Measurements from ENCODE around the gene SPTBN5.
A peak's percentile ranks its signal among the peaks of the same experiment; 100 is the strongest.

Gene SPTBN5

GRCh38 chr15:41923401-41923997 lies 29.6 kb upstream of the SPTBN5 start:
- no peak overlapping the region for H3K27ac ChIP-seq
- peaks cover 88 to 100% (median 100%) of the 10 kb centered on the region in 10 experiments for H3K4me1 ChIP-seq
- H3K4me3 ChIP-seq, result no peak overlapping the region
- peak overlapping the region in 10 of 11 experiments; percentile 32 to 96 (median 86); a peak in 18 of 22 replicates for H3K4me2 ChIP-seq
- H4K20me1 ChIP-seq, result peaks cover 0 to 20% (median 0%) of the 10 kb centered on the region in 11 experiments; a peak in 5 of 22 replicates
- no peaks in the 10 kb centered on the region for H3K27me3 ChIP-seq
- H3K36me3 ChIP-seq, result peaks cover 0 to 71% (median 28%) of the 10 kb centered on the region in 11 experiments; a peak in 18 of 22 replicates
- no peak for TF ChIP-seq Cebpa-rat (IDR thresholded peaks at IDR 0.05)
- H3K9me3 ChIP-seq (replicated peaks in 1 of 11), result peaks cover 0 to 24% (median 15%) of the 10 kb centered on the region in 11 experiments; a peak in 17 of 22 replicates
- H3K9ac ChIP-seq, result no peak overlapping the region

GRCh38 chr15:41922353-41922752 lies 28.5 kb upstream of the SPTBN5 start:
- H3K9ac ChIP-seq, result no peak overlapping the region
- H3K9me3 ChIP-seq (replicated peaks in 1 of 11), result peaks cover 0 to 24% (median 15%) of the 10 kb centered on the region in 11 experiments; a peak in 17 of 22 replicates
- H3K4me1 ChIP-seq, result peaks cover 88 to 100% (median 100%) of the 10 kb centered on the region in 10 experiments
- H3K4me2 ChIP-seq, result peak overlapping the region; percentile 14 to 96 (median 52); a peak in 17 of 22 replicates
- no peak overlapping the region for H3K4me3 ChIP-seq
- H3K36me3 ChIP-seq, result peaks cover 0 to 79% (median 29%) of the 10 kb centered on the region in 11 experiments; a peak in 18 of 22 replicates
- peak overlapping the region in 1 of 11 experiments; percentile 33; a peak in 3 of 22 replicates for H3K27ac ChIP-seq
- H4K20me1 ChIP-seq, result peaks cover 0 to 14% (median 0%) of the 10 kb centered on the region in 11 experiments; a peak in 5 of 22 replicates
- no peaks in the 10 kb centered on the region for H3K27me3 ChIP-seq
- 0 out of 22 replicates have a peak, but pooled peaks of 2 of the 11 experiments have one; percentile 22 to 24 for TF ChIP-seq Cebpa-rat (IDR thresholded peaks at IDR 0.05)

- Histone ChIP-seq H3K4me1 (peaks cover 88 to 100% (median 100%) of the 10 kb centered on the region in 10 experiments), H3K4me3 (no peak overlapping the region), H3K9me3 (replicated peaks in 1 of 11) (peaks cover 0 to 24% (median 15%) of the 10 kb centered on the region in 11 experiments; a peak in 17 of 22 replicates), H3K27me3 (no peaks in the 10 kb centered on the region), H3K27ac (peak overlapping the region in 2 of 11 experiments; percentile 8 to 33; a peak in 2 of 22 replicates), H4K20me1 (peaks cover 0 to 11% (median 0%) of the 10 kb centered on the region in 11 experiments; a peak in 5 of 22 replicates), H3K4me2 (peak overlapping the region in 10 of 11 experiments; percentile 14 to 96 (median 66); a peak in 16 of 22 replicates), H3K9ac (no peak overlapping the region), H3K36me3 (peaks cover 0 to 79% (median 29%) of the 10 kb centered on the region in 11 experiments; a peak in 18 of 22 replicates)
- TF ChIP-seq Cebpa-rat (IDR thresholded peaks at IDR 0.05), result no peak
Measured at GRCh38 chr15:41921639-41922038, 27.8 kb upstream of the SPTBN5 start.

- peak overlapping the region in 10 of 11 experiments; percentile 12 to 96 (median 66); a peak in 15 of 22 replicates for H3K4me2 ChIP-seq
- no peaks in the 10 kb centered on the region for H3K27me3 ChIP-seq
- H3K9me3 ChIP-seq (replicated peaks in 1 of 11), result peaks cover 0 to 24% (median 15%) of the 10 kb centered on the region in 11 experiments; a peak in 17 of 22 replicates
- no peak overlapping the region for H3K4me3 ChIP-seq
- H3K4me1 ChIP-seq, result peaks cover 87 to 100% (median 100%) of the 10 kb centered on the region in 10 experiments
- no peak for TF ChIP-seq Cebpa-rat (IDR thresholded peaks at IDR 0.05)
- peaks cover 0 to 79% (median 29%) of the 10 kb centered on the region in 11 experiments; a peak in 18 of 22 replicates for H3K36me3 ChIP-seq
- H4K20me1 ChIP-seq, result peaks cover 0 to 6% (median 0%) of the 10 kb centered on the region in 11 experiments; a peak in 5 of 22 replicates
- no peak overlapping the region for H3K9ac ChIP-seq
- 0 out of 22 replicates have a peak overlapping the region, but pooled peaks of 2 of the 11 experiments have one; percentile 8 to 33 for H3K27ac ChIP-seq
Measured at GRCh38 chr15:41921167-41921566, 27.3 kb upstream of the SPTBN5 start.

- no peaks in the 10 kb centered on the region; a peak in 1 of 22 replicates for H4K20me1 ChIP-seq
- 0 out of 22 replicates have a peak overlapping the region, but pooled peaks of 1 of the 11 experiments have one; percentile 26 for H3K9ac ChIP-seq
- H3K27ac ChIP-seq, result peak overlapping the region in 2 of 11 experiments; percentile 12 to 14; a peak in 1 of 22 replicates
- peaks cover 0 to 71% (median 29%) of the 10 kb centered on the region in 11 experiments; a peak in 18 of 22 replicates for H3K36me3 ChIP-seq
- H3K4me1 ChIP-seq, result peaks cover 87 to 100% (median 100%) of the 10 kb centered on the region in 10 experiments
- H3K4me3 ChIP-seq, result no peak overlapping the region
- no peak for TF ChIP-seq Cebpa-rat (IDR thresholded peaks at IDR 0.05)
- peak overlapping the region in 10 of 11 experiments; percentile 13 to 96 (median 85); a peak in 18 of 22 replicates for H3K4me2 ChIP-seq
- H3K27me3 ChIP-seq, result no peaks in the 10 kb centered on the region
- H3K9me3 ChIP-seq (replicated peaks in 1 of 11), result peaks cover 0 to 24% (median 15%) of the 10 kb centered on the region in 11 experiments; a peak in 17 of 22 replicates
Measured at GRCh38 chr15:41919954-41920538, 26.2 kb upstream of the SPTBN5 start.

- H3K27ac ChIP-seq, result peak overlapping the region in 3 of 11 experiments; percentile 7 to 12 (median 12); a peak in 1 of 22 replicates
- no peaks in the 10 kb centered on the region; a peak in 1 of 22 replicates for H4K20me1 ChIP-seq
- H3K27me3 ChIP-seq, result no peaks in the 10 kb centered on the region
- H3K4me2 ChIP-seq, result peak overlapping the region; percentile 80 to 96 (median 86); a peak in 21 of 22 replicates
- H3K9me3 ChIP-seq (replicated peaks in 1 of 11), result peaks cover 0 to 24% (median 15%) of the 10 kb centered on the region in 11 experiments; a peak in 17 of 22 replicates
- no peak overlapping the region for H3K4me3 ChIP-seq
- H3K36me3 ChIP-seq, result peaks cover 0 to 64% (median 27%) of the 10 kb centered on the region in 11 experiments; a peak in 18 of 22 replicates
- 0 out of 22 replicates have a peak overlapping the region, but pooled peaks of 1 of the 11 experiments have one; percentile 26 for H3K9ac ChIP-seq
- TF ChIP-seq Cebpa-rat (IDR thresholded peaks at IDR 0.05), result no peak
- peaks cover 90 to 100% (median 100%) of the 10 kb centered on the region in 10 experiments for H3K4me1 ChIP-seq
Measured at GRCh38 chr15:41919201-41919820, 25.5 kb upstream of the SPTBN5 start.

GRCh38 chr15:41918506-41919126 lies 24.8 kb upstream of the SPTBN5 start:
- H3K36me3 ChIP-seq, result peaks cover 0 to 63% (median 31%) of the 10 kb centered on the region in 11 experiments; a peak in 18 of 22 replicates
- H4K20me1 ChIP-seq, result no peaks in the 10 kb centered on the region; a peak in 1 of 22 replicates
- H3K9ac ChIP-seq, result no peak overlapping the region
- H3K27me3 ChIP-seq, result no peaks in the 10 kb centered on the region
- peak overlapping the region in 1 of 11 experiments; percentile 57; a peak in 1 of 22 replicates for H3K27ac ChIP-seq
- no peak for TF ChIP-seq Cebpa-rat (IDR thresholded peaks at IDR 0.05)
- peaks cover 90 to 100% (median 99%) of the 10 kb centered on the region in 10 experiments for H3K4me1 ChIP-seq
- H3K4me2 ChIP-seq, result peak overlapping the region; percentile 80 to 96 (median 86)
- no peak overlapping the region for H3K4me3 ChIP-seq
- H3K9me3 ChIP-seq (replicated peaks in 1 of 11), result peaks cover 0 to 24% (median 15%) of the 10 kb centered on the region in 11 experiments; a peak in 17 of 22 replicates
